Endodermal cell (in vitro differentiated cells): ENCODE data around the gene MAML1. TPM values are rescaled to one million over a fixed set of nuclear protein-coding genes. Genes with fewer than 3 reads are reported as not detected.

Source experiments
- DNase-seq: peaks from one replicate; pipeline ENCODE4 v3.0.0-alpha.2; 2017
- H3K27ac ChIP-seq: 2 replicates; pipeline ENCODE4 v1.5.1; 2013; ENCODE audit warnings: mild to moderate bottlenecking, low read depth, low read length, moderate library complexity
- H3K27me3 ChIP-seq: 2 replicates; pipeline ENCODE4 v1.6.1; 2013; ENCODE audit warnings: mild to moderate bottlenecking, low read length, moderate library complexity; ENCODE audit not compliant: insufficient read depth, control insufficient read depth, poor library complexity, severe bottlenecking
- H3K36me3 ChIP-seq: 2 replicates; pipeline ENCODE4 v1.7.0; 2013; ENCODE audit warnings: mild to moderate bottlenecking, low read length, moderate library complexity; ENCODE audit not compliant: control insufficient read depth, insufficient read depth
- H3K4me1 ChIP-seq: one replicate; pipeline ENCODE4 v1.7.0; 2013; ENCODE audit warnings: low read length; ENCODE audit not compliant: control insufficient read depth, insufficient read depth
- H3K4me3 ChIP-seq: 2 replicates; pipeline ENCODE4 v1.5.1; 2013; ENCODE audit warnings: mild to moderate bottlenecking, low read length, moderate library complexity
- H3K9ac ChIP-seq: 2 replicates; pipeline ENCODE4 v1.6.1; 2013; ENCODE audit warnings: mild to moderate bottlenecking, low read length, moderate library complexity; ENCODE audit not compliant: poor library complexity, severe bottlenecking; ENCODE audit errors: extremely low read depth
- H3K9me3 ChIP-seq: 2 replicates; pipeline ENCODE4 v1.6.1; 2013; ENCODE audit warnings: mild to moderate bottlenecking, low read length, moderate library complexity; ENCODE audit not compliant: control insufficient read depth
- H3K27ac Mint-ChIP-seq: 2 replicates; pipeline ENCODE4 v1.8.0; 2020; ENCODE audit warnings: mixed read lengths
- H3K27me3 Mint-ChIP-seq: 2 replicates; pipeline ENCODE4 v1.8.0; 2021; ENCODE audit warnings: mild to moderate bottlenecking, mixed read lengths; ENCODE audit not compliant: insufficient read depth
- H3K36me3 Mint-ChIP-seq: 2 replicates; pipeline ENCODE4 v1.8.0; 2020; ENCODE audit warnings: low read depth, mixed read lengths
- H3K4me1 Mint-ChIP-seq: 2 replicates; pipeline ENCODE4 v1.8.0; 2020; ENCODE audit warnings: mixed read lengths
- H3K4me3 Mint-ChIP-seq: 2 replicates; pipeline ENCODE4 v1.8.0; 2020; ENCODE audit warnings: mild to moderate bottlenecking, moderate library complexity, mixed read lengths
- H3K9me3 Mint-ChIP-seq: 2 replicates; pipeline ENCODE4 v1.8.0; 2020; ENCODE audit warnings: mild to moderate bottlenecking, mixed read lengths
- WGBS, 2 experiments: methylation state at CpG; one replicate each; pipeline versions ENCODE4 v1.1.5 to v1.1.7; 2013; ENCODE audit warnings: missing lambda C conversion rate in 2 of 2, mixed read lengths in 1 of 2; ENCODE audit not compliant: insufficient coverage in 1 of 2, insufficient read length in 1 of 2; 5-methylcytosine and 5-hydroxymethylcytosine counted together
- microRNA-seq: library from miRNA; unstranded; fragments of <30 nt; microRNA quantifications from one replicate; pipeline ENCODE4 v1.2.0, GENCODE V29; 2020; ENCODE audit warnings: borderline microRNAs expressed
- total RNA-seq, 2 donors: library from RNA; stranded (reverse); fragmentation: NEBNext Ultra II Directional in 1 of 2; extraction: Animal tissue kit (Norgen Biotek cat#: 25700) in 1 of 2; gene quantifications; 2 replicates in 1 of 2; 3 replicates in 1 of 2; pipeline ENCODE4 v1.2.1, GENCODE V29; 2021
- TF ChIP-seq, protein P1 (sequence below): fragments of 200-600 bp; sonication (generic); conservative IDR thresholded peaks from 2 replicates; pipeline ENCODE4 v1.5.0; 2021; ENCODE audit warnings: antibody characterized with exemption, mild to moderate bottlenecking

Gene MAML1
- total RNA-seq, 2 donors from 2014 or later = 38.9 to 41.4 TPM

DNA sequence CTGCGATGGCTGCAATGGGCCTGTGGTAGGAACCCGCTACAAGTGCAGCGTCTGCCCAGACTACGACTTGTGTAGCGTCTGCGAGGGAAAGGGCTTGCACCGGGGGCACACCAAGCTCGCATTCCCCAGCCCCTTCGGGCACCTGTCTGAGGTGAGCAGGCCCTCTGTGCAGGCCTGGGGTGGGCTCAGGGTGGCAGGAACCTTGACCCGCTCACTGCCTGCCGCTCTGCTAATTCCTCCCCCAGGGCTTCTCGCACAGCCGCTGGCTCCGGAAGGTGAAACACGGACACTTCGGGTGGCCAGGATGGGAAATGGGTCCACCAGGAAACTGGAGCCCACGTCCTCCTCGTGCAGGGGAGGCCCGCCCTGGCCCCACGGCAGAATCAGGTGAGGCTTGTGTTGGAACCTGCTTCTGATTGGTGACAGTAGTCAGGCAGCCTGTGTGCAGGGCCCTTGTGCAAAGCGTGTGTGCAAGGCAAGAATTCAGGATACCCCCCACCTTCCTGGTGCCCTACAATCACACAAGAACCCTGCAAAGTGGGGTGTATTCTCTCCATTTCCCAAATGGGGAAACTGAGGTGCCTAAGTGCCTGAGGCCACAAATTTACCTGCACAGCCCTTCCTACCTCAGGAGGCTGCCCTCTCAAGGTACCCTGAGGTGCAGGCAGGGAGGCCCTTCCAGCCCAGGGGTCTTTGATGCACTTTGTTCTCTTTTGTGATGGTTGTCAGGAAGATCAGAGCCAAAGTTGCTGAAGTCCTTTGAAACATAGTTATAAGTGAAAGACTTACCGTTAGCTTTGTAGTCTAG, 91.5 kb downstream of the MAML1 start:
- H3K9ac ChIP-seq = no peak overlapping the region
- Mint-ChIP-seq H3K9me3 (no peaks in the 10 kb centered on the region), H3K4me3 (no peak overlapping the region), H3K27ac (no peak overlapping the region), H3K27me3 (no peaks in the 10 kb centered on the region), H3K4me1 (peaks cover 19% of the 10 kb centered on the region), H3K36me3 (peaks cover 63% of the 10 kb centered on the region)
- H3K27ac ChIP-seq = no peak overlapping the region
- WGBS, 2 experiments = 92 to 95% methylated on average over 19 to 22 of the region's 22 CpGs
- no peak for DNase-seq
- no peaks in the 10 kb centered on the region for H3K27me3 ChIP-seq
- no peaks in the 10 kb centered on the region for H3K9me3 ChIP-seq
- TF ChIP-seq, protein P1, sequence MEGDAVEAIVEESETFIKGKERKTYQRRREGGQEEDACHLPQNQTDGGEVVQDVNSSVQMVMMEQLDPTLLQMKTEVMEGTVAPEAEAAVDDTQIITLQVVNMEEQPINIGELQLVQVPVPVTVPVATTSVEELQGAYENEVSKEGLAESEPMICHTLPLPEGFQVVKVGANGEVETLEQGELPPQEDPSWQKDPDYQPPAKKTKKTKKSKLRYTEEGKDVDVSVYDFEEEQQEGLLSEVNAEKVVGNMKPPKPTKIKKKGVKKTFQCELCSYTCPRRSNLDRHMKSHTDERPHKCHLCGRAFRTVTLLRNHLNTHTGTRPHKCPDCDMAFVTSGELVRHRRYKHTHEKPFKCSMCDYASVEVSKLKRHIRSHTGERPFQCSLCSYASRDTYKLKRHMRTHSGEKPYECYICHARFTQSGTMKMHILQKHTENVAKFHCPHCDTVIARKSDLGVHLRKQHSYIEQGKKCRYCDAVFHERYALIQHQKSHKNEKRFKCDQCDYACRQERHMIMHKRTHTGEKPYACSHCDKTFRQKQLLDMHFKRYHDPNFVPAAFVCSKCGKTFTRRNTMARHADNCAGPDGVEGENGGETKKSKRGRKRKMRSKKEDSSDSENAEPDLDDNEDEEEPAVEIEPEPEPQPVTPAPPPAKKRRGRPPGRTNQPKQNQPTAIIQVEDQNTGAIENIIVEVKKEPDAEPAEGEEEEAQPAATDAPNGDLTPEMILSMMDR = no peak
- H3K4me1 ChIP-seq = peaks cover 21% of the 10 kb centered on the region
- H3K4me3 ChIP-seq = no peak overlapping the region
- peaks cover 50% of the 10 kb centered on the region for H3K36me3 ChIP-seq

DNA sequence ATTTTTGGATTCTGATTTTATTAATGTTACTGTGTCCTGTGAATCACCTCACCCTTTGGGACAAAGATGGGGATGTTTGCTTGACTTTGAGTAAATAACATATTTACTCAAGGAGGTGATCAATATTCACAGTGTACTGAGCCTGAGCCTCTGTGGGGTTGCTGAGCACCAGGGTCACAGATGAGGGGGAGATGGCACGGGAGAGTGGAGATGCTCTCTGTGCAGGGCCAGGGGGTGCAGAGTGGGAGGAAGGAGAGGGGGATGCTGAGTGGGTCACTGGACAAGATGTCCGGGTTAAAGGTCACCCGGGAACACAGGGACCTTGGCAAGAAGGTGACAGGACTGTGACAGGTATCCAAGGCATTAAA, 92.1 kb downstream of the MAML1 start:
- Histone ChIP-seq H3K9me3 (no peaks in the 10 kb centered on the region), H3K27ac (no peak overlapping the region), H3K36me3 (peaks cover 52% of the 10 kb centered on the region), H3K27me3 (no peaks in the 10 kb centered on the region), H3K4me1 (peaks cover 16% of the 10 kb centered on the region), H3K4me3 (no peak overlapping the region), H3K9ac (no peak overlapping the region)
- DNase-seq = no peak
- H3K36me3 Mint-ChIP-seq = peaks cover 69% of the 10 kb centered on the region
- 97 to 100% methylated on average over 1 to 3 of the region's 3 CpGs for WGBS, 2 experiments
- no peak overlapping the region for H3K27ac Mint-ChIP-seq
- H3K27me3 Mint-ChIP-seq = no peaks in the 10 kb centered on the region
- H3K4me3 Mint-ChIP-seq = no peak overlapping the region
- TF ChIP-seq, protein P1 = no peak
- no peaks in the 10 kb centered on the region for H3K9me3 Mint-ChIP-seq
- H3K4me1 Mint-ChIP-seq = peaks cover 22% of the 10 kb centered on the region

DNA sequence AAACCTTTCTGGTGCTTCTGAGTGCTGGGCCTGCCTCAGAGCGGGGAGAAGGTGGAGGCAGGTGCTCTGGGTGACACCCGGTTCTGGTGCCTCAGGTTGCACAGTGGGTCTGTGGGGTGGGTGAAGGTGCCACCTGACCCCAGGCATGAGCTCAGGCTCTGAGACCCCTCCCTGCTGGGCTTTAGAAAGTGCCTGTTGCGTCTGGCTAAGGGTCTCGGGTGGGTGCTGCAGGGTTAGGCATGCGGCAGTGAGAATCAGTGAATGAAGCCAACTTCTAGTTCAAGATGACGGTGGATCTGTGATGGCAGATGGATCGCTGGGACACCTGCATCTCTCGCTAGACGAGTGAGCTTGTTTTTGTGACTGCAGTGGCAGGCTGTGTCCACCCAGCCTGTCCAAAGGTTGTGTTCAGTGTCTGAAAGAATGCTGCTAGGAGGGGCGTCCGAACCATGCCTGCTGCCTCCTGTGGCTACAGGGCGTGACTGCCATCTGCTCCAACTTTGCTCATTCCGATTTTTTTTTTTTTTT, 93.1 kb downstream of the MAML1 start:
- Histone ChIP-seq H3K27me3 (no peaks in the 10 kb centered on the region), H3K36me3 (peaks cover 62% of the 10 kb centered on the region), H3K9me3 (no peaks in the 10 kb centered on the region), H3K4me3 (no peak overlapping the region), H3K27ac (no peak overlapping the region), H3K9ac (no peak overlapping the region), H3K4me1 (peaks cover 8% of the 10 kb centered on the region)
- no peak for DNase-seq
- Mint-ChIP-seq H3K9me3 (no peaks in the 10 kb centered on the region), H3K27me3 (no peaks in the 10 kb centered on the region), H3K4me1 (peaks cover 17% of the 10 kb centered on the region), H3K36me3 (peaks cover 78% of the 10 kb centered on the region), H3K27ac (no peak overlapping the region), H3K4me3 (no peak overlapping the region)
- TF ChIP-seq, protein P1 = no peak
- 93 to 95% methylated on average over 4 to 13 of the region's 13 CpGs for WGBS, 2 experiments

Small RNAs within 50 kb of the gene (microRNA-seq; reads per million reads assigned to microRNA genes)
- 0.74 reads per million for gene MIR1229

Other genes with a start within 250 kb of the MAML1 start
- 10 to 100 TPM; 45.7 to 74.0 TPM for gene RUFY1, start 182.3 kb upstream of the MAML1 start, total RNA-seq
- gene HNRNPH1, start 109.2 kb upstream of the MAML1 start, total RNA-seq = 100 to 1,000 TPM; 801 to 885 TPM
- not detected for gene CBY3, start 51.8 kb upstream of the MAML1 start, total RNA-seq
- 100 to 1,000 TPM; 389 to 615 TPM for gene CANX, start 33.9 kb upstream of the MAML1 start, total RNA-seq
- gene LTC4S, start 61.2 kb downstream of the MAML1 start, total RNA-seq = 1 to 10 TPM; 5.7 to 6.3 TPM
- gene MGAT4B, start 74.0 kb downstream of the MAML1 start, total RNA-seq = 100 to 1,000 TPM; 165 to 177 TPM
- gene SQSTM1, start 88.1 kb downstream of the MAML1 start, total RNA-seq = 100 to 1,000 TPM; 134 to 172 TPM
- gene MRNIP, start 126.0 kb downstream of the MAML1 start, total RNA-seq = 10 to 100 TPM; 45.8 to 55.3 TPM
- gene TBC1D9B, start 175.1 kb downstream of the MAML1 start, total RNA-seq = 100 to 1,000 TPM; 118 to 127 TPM